Glomerular endothelial cell (primary cell): ENCODE data around the gene EIF4G3. TPM values are rescaled to one million over a fixed set of nuclear protein-coding genes. Genes with fewer than 3 reads are reported as not detected.
"Not testable (repeated sequence)": the region's sequence is repeated elsewhere in the genome, so short reads cannot be mapped to it uniquely, and the experiment has no call there.

ENCODE experiments used
- DNase-seq: peaks from one replicate; pipeline ENCODE4 v3.0.0-alpha.2; 2011; ENCODE audit warnings: low read depth, low spot score; ENCODE audit errors: extremely low read depth
- total RNA-seq: library from RNA; depleted of rRNA; stranded (reverse); fragments of >200 nt; gene quantifications from 2 replicates; pipeline ENCODE4 v1.2.3, GENCODE V29; 2015

Gene EIF4G3
- total RNA-seq, 1 donor from 2014 or later, result 62.9 TPM

GRCh38 chr1:21115098-21115760 lies 61.5 kb downstream of the EIF4G3 start:
- no peak for DNase-seq

DNA sequence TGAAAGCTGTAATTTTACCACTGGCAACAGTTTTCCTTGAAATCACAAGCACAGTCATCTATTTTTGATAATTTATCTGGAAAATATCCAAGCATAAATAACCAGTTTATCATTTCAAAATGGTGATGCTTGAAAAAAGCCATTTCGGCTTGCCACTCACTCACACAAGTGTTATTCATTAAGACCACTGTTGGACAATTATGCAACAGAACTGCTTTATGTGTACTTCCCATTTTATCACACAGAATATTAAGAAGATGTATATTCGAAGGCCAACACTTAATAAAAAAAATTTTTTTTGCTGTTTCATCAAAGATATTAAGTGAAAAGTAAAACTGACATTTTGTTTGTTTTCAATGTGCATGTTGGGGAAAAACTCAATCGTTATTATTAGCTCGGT lies 62.3 kb downstream of the EIF4G3 start:
- no peak for DNase-seq

DNA sequence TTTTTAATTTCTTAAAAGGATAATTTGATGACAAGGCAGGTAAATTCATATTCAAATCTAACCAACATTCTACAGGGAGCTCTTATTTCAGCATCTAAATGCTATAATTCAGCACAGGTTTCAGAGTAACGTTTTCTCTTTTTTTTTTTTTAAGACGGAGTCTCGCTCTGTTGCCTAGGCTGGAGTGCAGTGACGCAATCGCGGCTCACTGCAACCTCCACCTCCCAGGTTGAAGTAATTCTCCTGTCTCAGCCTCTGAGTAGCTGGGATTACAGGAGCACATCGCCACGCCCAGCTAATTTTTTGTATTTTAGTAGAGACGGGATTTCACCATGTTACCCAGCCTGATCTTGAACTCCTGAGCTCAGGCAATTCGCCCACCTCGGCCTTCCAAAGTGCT lies 66.5 kb downstream of the EIF4G3 start:
- DNase-seq, result no peak

GRCh38 chr1:21106709-21107108 lies 70.0 kb downstream of the EIF4G3 start:
- no peak for DNase-seq

DNA sequence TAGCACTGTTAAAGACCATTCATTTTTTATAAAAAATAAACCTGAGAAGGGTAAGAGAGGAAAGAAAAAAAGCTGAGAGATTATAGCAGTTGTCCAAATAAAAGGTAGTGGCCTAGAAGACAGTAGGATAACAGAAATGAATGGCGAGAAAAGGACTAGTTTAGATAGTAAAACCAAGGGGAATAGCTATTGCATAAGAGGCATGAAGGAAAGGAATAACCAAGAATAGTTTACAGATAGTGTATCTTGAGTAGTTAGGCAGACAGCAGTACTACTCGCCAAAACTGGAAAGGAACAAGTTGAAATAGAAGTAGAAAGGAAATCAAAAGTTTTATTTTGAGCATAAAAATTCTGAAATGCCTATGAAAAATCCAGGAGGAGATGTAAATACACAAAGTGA lies 70.5 kb downstream of the EIF4G3 start:
- DNase-seq, result no peak

GRCh38 chr1:21105807-21106206 lies 70.9 kb downstream of the EIF4G3 start:
- DNase-seq, result no peak

DNA sequence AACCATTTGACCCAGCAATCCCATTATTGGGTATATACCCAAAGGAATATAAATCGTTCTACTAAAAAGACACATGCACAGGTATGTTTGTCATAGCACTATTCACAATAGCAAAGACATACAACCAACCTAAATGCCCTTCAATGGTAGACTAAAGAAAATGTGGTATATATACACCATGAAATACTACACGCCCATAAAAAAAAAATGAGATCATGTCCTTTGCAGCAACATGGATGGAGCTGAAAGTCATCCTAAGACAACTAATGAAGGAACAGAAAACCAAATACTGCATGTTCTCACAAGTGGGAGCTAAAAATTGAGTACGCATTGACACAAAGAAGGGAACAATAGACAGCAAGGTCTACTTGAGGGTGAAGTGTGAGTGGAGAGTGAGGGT lies 72.0 kb downstream of the EIF4G3 start:
- DNase-seq, result no peak

- no peak for DNase-seq
These were observed 76.2 kb downstream of the EIF4G3 start for GRCh38 chr1:21100481-21100921.

GRCh38 chr1:21099869-21100131 lies 76.9 kb downstream of the EIF4G3 start:
- no peak for DNase-seq

GRCh38 chr1:21099034-21099868 lies 77.4 kb downstream of the EIF4G3 start:
- DNase-seq, result no peak

DNA sequence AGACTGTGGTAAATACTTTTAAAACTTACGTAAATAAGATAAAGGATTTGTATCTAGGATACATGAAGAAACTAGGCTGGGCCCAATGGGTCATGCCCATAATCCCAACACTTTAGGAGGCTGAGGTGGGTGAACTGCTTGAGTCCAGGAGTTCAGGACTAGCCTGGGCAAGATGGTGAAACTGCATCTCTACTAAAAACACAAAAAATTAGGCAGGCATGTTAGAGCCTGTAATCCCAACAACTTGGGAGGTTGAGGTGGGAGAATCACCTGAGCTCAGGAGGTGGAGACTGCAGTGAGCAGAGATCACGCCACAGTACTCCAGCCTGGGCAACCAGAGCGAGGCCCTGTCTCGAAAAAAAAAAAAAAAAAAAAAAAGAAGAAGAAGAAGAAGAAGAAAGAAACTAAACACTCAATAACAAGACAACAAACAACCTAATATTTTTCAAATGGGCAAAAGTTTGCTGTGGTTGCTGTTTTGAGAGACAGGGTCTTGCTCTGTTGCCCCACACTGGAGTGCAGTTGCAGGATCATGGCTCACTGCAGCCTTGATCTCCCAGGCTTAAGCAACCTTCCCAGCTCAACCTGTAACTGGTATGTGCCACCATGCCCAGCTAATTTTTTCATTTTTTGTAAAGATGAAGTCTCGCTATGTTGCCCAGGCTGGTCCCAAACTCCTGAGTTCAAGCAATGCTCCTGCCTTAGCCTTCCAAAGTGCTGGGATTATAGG lies 78.3 kb downstream of the EIF4G3 start:
- DNase-seq, result no peak

- peak; percentile 62 for DNase-seq
These were observed 79.0 kb downstream of the EIF4G3 start for GRCh38 chr1:21097729-21098128.

GRCh38 chr1:21095976-21096375 lies 80.7 kb downstream of the EIF4G3 start:
- no peak for DNase-seq

DNA sequence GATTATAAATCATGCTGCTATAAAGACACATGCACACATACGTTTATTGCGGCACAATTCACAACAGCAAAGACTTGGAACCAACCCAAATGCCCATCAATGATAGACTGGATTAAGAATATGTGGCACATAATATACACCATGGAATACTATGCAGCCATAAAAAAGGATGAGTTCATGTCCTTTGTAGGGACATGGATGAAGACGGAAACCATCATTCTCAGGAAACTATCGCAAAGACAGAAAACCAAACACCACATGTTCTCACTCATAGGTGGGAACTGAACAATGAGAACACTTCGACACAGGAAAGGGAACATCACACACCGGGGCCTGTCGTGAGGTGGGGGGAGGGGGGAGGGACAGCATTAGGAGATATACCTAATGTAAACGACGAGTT lies 82.4 kb downstream of the EIF4G3 start:
- not testable (repeated sequence) for DNase-seq

DNA sequence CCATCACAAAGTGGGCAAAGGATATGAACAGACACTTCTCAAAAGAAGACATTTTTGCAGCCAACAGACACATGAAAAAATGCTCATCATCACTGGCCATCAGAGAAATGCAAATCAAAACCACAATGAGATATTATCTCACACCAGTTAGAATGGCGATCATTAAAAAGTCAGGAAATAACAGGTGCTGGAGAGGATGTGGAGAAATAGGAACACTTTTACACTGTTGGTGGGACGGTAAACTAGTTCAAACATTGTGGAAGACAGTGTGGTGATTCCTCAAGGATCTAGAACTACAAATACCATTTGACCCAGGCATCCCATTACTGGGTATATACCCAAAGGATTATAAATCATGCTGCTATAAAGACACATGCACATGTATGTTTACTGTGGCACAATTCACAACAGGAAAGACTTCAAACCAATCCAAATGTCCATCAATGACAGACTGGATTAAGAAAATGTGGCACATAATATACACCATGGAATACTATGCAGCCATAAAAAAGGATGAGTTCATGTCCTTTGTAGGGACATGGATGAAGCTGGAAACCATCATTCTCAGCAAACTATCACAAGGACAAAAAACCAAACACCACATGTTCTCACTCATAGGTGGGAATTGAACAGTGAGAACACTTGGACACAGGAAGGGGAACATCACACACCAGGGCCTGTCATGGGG lies 83.3 kb downstream of the EIF4G3 start:
- not testable (repeated sequence) for DNase-seq

DNA sequence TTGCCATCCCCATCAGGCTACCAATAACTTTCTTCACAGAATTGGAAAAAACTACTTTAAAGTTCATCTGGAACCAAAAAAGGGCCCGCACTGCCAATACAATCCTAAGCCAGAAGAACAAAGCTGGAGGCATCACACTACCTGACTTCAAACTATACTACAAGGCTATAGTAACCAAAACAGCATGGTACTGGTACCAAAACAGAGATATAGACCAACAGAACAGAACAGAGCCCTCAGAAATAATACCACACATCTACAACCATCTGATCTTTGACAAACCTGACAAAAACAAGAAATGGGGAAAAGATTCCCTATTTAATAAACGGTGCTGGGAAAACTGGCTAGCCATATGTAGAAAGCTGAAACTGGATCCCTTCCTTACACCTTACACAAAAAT lies 84.2 kb downstream of the EIF4G3 start:
- not testable (repeated sequence) for DNase-seq

DNA sequence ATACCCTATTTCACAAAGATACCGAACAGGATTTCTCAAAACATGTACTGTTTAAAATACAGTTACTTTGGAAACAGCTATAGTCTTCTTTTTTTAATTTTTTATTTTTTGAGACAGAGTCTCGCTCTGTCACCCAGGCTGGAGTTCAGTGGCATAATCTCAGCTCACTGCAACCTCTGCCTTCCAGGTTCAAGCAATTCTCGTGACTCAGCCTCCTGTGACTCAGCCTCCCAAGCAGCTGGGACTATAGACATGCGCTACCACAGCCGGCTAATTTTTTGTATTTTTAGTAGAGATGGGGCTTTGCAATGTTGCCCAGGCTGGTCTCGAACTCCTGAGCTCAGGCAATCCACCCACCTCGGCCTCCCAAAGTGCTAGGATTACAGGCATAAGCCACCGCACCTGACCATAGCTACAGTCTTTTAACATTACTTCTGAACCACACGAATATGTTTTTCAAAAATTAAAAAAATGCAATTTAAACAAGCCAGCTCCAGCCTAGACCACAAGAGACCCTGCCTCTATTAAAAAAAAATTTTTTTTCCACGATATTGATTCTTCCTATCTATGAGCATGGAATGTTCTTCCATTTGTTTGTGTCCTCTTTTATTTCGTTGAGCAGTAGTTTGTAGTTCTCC lies 85.5 kb downstream of the EIF4G3 start:
- peak; percentile 56 for DNase-seq

DNA sequence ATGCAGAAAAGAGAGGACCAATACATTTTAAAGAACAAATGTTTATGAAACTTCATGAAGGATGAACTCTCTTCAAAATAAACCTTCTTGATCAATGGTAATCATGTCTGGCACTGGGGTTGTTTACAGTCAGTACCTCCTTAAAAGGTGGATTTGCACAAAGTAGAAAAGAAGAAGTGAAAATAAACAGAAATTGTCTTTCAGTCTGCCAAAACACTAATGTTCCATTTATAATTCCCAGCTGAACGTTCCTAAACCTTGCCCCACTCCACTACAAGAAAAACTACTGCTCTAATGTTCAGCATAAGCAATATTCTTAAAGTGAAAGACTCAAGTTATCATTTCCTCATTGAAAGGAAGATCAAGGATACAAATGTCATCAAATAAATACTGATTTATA lies 86.2 kb downstream of the EIF4G3 start:
- DNase-seq, result no peak

- no peak for DNase-seq
These were observed 87.0 kb downstream of the EIF4G3 start for GRCh38 chr1:21089731-21090130.

DNA sequence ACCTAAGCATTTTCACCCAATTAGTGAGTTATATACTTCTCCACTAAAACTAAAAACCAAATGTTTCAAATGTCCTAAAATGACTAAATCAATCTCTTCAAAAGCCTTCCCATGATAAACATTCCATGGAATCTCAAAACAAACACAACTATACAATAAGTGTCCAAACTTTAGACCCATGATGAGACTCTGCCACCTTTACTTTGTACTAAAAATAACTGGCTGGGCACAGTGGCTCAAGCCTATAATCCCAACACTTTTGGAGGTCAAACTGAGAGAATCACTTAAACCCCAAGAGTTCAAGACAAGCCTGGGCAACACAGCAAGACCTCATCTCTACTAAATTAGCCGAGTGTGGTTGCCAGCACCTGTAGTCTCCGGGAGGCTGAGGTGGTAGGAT lies 87.4 kb downstream of the EIF4G3 start:
- no peak for DNase-seq
